ENCODE results near the gene GPR12. TPM values are rescaled to one million over a fixed set of nuclear protein-coding genes. Genes with fewer than 3 reads are reported as not detected.

The GPR12 gene
- total and polyA plus RNA-seq, 10 of the 15 experiments (the other 5 are each of a cell fraction or from before 2014, with no cell fraction given): not detected

GRCh38 chr13:26718146-26718545 is 42.4 kb downstream of the GPR12 start:
- Histone ChIP-seq H4K20me1 (ENCODE audit: control insufficient read depth, insufficient read depth) (no peaks in the 10 kb centered on the region), H3K9ac (ENCODE audit: control insufficient read depth, insufficient read depth, low read length) (no peak overlapping the region), H3K4me3 (no peak overlapping the region), H3K79me2 (ENCODE audit: control insufficient read depth, insufficient read depth, low read length) (no peaks in the 10 kb centered on the region), H2AFZ (ENCODE audit: control insufficient read depth, low read depth, low read length) (no peak overlapping the region), H3K27ac (ENCODE audit: control insufficient read depth, insufficient read depth) (no peak overlapping the region), H3K36me3 (ENCODE audit: control insufficient read depth in 2 of 2, insufficient read depth in 2 of 2, low read length in 1 of 2) (no peaks in the 10 kb centered on the region), H3K27me3 (replicated peaks in 1 of 2; ENCODE audit: control insufficient read depth in 2 of 2, insufficient read depth in 2 of 2, low read length in 1 of 2) (no peaks in the 10 kb centered on the region), H3K9me3 (replicated peaks; ENCODE audit: control insufficient read depth, insufficient read depth, low read length) (no peaks in the 10 kb centered on the region), H3K4me1 (ENCODE audit: control insufficient read depth, insufficient read depth, low read length) (peaks cover 7% of the 10 kb centered on the region), H3K4me2 (ENCODE audit: control insufficient read depth, insufficient read depth) (no peak overlapping the region)
- no peak for ATAC-seq
- BruUV-seq (replicated peaks): no TSS peak
- in situ Hi-C loops (cut with MboI) (no loop called here), intact Hi-C loops (cut with micrococcal nuclease; ENCODE audit: unreplicated experiment) (no loop called here)
- ChIA-PET SMC1A (ENCODE audit: uncharacterized antibody, unreplicated experiment) (no interaction called here), RAD21 (ENCODE audit: unreplicated experiment) (no interaction called here), CTCF (no interaction called here), POLR2A (no interaction called here)
- WGBS (ENCODE audit: insufficient coverage, insufficient replicate concordance, low lambda C conversion rate, missing lambda C conversion rate): 31% methylated on average over 8 of the region's 8 CpGs
- TF ChIP-seq PAX5 (IDR thresholded peaks at IDR 0.05; ENCODE audit: borderline replicate concordance, low read depth, low read length) (no peak), ATF3 (IDR thresholded peaks at IDR 0.05; ENCODE audit: borderline replicate concordance, extremely low read depth, low read depth, low read length) (no peak), POLR2AphosphoS5 (IDR thresholded peaks at IDR 0.05; ENCODE audit: low read length) (no peak), PRDM15 (CRISPR knock-in tag; IDR thresholded peaks at IDR 0.05) (no peak), ETV6 (conservative IDR thresholded peaks at IDR 0.05 in 1 of 2, IDR thresholded peaks at IDR 0.05 in 1 of 2; ENCODE audit: borderline replicate concordance in 1 of 2, low read depth in 1 of 2) (no peak), NR2C1 (IDR thresholded peaks at IDR 0.05) (no peak), CHD1 (IDR thresholded peaks at IDR 0.05; ENCODE audit: low read depth, low read length) (no peak), NFXL1 (IDR thresholded peaks at IDR 0.05; ENCODE audit: borderline replicate concordance) (no peak), FOXM1 (IDR thresholded peaks at IDR 0.05; ENCODE audit: low read depth, low read length) (no peak), ELK1 (IDR thresholded peaks at IDR 0.05; ENCODE audit: low read depth, low read length) (no peak), ZNF384 (IDR thresholded peaks at IDR 0.05; ENCODE audit: borderline replicate concordance, low read depth, low read length) (no peak), PAX8 (IDR thresholded peaks at IDR 0.05) (no peak), TAF1 (IDR thresholded peaks at IDR 0.05; ENCODE audit: borderline replicate concordance, low read depth, low read length) (no peak), POLR2A (IDR thresholded peaks at IDR 0.05; ENCODE audit: low read depth, low read length) (no peak), NBN (IDR thresholded peaks at IDR 0.05) (no peak), FOS (IDR thresholded peaks at IDR 0.05; ENCODE audit: borderline replicate concordance, extremely low read depth, insufficient read length) (no peak)
- no peak for FAIRE-seq
- DNase-seq (ENCODE audit: low read depth, low spot score): no peak

Measured in GM12878 (cell line).